H4 (cell line): Measurements from ENCODE around the gene GLIPR1L1. TPM values are rescaled to one million over a fixed set of nuclear protein-coding genes. Genes with fewer than 3 reads are reported as not detected.
"Not testable (repeated sequence)": the region's sequence is repeated elsewhere in the genome, so short reads cannot be mapped to it uniquely, and the experiment has no call there.

Experiments used
- DNase-seq: peaks from one replicate; pipeline ENCODE4 v3.0.0-alpha.2; 2015; ENCODE audit warnings: low spot score
- total RNA-seq: library from RNA; depleted of rRNA; stranded (reverse); fragments of >200 nt; shearing (Covaris generic); gene quantifications from 2 replicates; pipeline ENCODE4 v1.2.3, GENCODE V29; 2014; rRNA removed

Gene GLIPR1L1, protein sequence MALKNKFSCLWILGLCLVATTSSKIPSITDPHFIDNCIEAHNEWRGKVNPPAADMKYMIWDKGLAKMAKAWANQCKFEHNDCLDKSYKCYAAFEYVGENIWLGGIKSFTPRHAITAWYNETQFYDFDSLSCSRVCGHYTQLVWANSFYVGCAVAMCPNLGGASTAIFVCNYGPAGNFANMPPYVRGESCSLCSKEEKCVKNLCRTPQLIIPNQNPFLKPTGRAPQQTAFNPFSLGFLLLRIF
- total RNA-seq = not detected in 2 replicates

DNA sequence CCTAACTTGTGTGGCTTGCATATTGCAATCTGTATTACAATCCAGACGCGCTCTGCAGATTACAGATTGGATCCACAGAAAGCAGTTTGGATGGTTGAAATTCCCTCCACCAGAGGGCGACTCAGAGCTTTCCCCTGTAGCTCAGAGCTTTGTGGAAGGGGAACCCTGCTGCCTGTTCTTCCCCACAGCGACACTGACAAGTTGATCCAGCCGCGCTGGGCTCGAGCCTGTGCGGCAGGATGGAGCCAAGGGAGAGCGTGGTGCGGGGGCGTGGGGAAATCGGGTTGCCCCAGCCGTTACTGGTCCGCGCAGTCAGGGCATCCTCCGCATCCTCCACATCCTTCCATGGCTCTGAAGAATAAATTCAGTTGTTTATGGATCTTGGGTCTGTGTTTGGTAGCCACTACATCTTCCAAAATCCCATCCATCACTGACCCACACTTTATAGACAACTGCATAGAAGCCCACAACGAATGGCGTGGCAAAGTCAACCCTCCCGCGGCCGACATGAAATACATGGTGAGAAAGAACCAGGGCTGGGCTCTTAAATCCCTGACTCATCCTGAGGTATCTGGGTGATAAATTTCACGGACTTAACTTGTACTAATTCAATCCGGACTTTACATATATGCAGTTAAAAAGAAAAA is at the start of gene GLIPR1L1:
Gene GLIPR1L1, plus strand, starts transcription at position 287 of the 647 bp plus-strand sequence. Its CDS starts 59 bp downstream, at position 346.
- peak; percentile 83 for DNase-seq

DNA sequence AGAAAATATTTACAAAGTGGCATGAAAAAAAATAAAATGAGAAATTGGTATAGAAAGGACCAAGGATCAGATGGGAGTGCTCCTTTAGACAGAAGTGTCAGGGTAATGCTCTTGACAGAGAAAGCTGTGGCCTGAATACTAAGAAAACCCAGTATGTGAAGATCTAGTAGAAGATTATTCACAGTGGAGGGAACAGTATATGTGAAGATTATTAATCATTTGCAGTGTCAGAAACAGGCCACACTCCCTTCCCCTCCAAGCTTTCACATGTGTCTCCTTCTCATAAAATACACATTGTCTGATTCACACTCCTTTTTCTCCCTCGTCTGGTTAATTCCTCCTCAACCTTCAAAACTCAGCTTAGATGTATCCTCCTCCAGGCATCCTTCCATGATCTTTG is 45.6 kb upstream of the GLIPR1L1 start:
- no peak for DNase-seq

DNA sequence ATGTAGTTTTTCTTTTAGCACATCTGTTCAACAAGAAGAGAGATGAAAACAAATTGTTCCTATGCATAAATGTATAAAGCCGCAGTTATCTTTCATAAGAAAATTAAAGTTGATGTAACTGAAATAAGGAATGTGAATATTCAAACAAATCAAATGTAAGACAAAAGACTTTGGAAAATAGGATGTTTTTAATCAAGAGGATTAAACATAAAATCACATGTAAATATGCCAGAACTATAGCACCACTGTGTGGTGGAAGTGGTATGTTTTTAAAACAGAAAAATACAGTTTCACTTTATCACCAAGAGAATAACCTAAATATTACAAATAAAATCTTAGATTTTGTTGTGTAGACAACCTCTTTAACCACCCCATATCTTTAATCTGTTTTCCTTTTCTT is 44.7 kb upstream of the GLIPR1L1 start:
- DNase-seq = peak; percentile 5

DNA sequence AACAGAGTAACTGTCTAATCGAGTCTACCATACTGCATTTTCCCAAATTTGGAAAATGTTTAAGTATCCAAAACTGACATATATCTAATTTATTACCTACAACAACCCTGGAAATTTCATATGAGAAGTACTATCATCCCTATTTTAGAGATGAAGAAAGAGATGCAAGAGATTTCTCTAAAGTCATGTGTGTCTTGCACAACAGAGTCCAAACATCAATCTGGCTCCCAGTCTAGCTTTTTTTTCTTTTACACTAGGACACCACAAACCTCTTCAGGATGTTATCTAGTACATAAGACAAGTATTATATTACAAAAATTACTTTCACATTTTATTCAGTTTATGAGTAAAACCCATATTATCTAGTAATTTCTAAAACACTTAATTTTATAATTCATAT is 43.5 kb upstream of the GLIPR1L1 start:
- no peak for DNase-seq

DNA sequence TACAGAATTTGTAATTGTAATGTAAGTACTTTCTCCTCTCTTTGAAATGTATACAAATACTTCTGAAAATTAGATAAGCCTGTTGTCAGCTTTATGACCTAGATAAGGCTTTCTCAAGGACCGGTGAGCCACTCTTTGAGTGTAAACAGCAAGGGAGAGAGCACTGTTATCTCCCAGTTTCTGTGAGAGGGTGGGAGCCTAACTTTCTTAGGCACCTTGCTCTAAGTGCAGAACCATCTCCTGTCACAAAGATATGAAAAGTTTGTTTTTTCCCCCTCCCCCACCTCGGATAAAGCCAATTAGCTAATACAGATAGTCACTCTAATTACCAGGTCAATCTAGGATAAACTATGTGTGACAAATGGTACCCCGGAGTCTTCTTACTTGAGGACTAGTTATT is 40.1 kb upstream of the GLIPR1L1 start:
- no peak for DNase-seq

DNA sequence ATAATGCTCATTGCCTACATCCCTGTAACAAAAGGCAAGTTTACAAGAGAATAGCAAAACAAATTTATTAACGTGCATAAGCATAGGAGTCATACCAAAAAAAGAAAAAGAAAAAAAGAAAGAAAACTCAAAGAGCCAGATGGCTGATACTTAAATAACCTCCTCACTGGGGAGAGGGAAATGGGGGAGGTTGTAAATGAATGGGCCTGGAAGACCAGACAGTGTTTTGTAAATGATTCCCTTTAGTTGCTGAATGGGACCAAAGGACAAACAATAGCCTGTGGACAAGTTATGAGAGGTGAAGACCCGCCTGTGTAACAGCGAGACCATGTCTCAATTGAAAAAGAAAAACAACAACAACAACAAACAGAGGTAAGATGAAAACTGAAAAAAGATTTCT is 39.7 kb upstream of the GLIPR1L1 start:
- DNase-seq = no peak

DNA sequence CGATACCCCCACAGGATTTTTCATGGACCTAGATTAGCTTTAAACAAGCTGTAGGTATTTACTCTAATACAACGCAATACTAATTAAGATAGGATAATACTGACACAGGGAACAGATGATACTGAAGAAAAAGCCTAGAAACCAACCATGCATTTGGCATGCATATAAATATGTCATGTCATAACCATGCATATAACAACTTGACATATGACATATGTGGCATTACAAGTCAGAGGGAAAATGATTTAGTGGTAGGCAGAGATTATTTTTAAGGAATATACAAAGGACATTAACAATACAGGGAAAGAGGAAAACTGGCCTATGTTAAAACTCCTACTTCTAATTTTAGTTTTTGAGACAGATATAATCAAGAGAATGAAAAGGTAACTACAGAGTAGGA is 32.2 kb upstream of the GLIPR1L1 start:
- no peak for DNase-seq

DNA sequence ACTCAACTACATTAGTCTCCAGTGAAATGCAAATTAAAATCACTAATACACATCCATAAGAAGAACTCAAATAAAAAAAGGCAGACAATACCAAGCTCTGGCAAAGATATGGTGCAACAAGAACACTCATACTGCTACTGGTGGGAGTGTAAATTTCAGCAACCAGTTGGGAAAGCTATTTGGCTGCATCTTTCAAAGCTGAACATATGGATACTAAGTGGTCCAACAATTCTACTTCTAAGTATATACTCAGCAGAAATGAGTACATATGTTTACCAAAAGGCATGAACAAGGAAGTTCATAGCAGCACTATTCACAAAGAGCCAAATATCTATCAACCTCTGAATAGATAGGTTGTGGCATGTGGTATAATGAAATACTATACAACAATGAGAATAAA is 31.7 kb upstream of the GLIPR1L1 start:
- DNase-seq = no peak

DNA sequence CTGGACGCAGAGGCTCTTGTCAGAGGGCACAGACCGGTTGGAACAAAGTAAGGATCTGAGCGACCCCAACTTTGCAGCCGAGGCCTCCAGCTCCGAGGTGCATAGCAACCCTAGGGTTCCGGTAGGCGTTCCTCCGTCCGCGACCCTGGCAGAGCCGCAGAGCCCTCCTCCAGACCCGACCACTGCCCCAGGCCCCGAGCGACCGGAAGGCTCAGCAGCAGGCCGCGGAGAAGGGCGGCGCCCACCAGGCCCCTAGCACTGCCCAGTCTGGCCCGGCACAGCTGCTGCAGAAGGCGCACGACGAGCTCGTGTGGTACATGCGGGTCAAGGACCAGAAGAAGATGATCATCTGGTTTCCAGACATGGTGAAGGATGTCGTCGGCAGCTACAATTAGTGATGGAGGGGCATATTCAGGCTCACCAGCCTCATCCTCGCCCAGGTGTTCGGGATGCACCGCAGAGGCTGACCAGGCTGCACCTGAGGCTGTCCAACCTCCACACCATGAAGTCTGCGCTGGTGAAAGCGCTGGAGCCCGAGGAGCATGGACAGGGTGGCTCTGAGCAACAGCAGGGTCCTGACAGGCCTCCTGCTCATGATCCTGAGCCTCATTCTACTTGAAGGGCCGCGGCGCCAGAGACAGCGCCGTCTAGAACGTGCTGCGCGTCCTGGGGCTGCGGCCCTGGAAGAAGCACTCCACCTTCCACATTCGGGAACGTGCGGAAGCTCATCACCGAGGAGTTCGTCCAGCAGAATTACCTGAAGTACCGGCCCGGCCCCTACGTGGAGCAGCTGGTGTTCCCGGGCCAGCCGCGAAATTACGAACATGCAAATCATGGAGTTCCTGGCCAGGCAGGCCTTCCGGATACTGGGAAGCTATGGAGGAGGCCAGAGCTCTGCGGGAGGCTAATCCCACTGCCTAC is 28.8 kb upstream of the GLIPR1L1 start:
- no peak for DNase-seq

DNA sequence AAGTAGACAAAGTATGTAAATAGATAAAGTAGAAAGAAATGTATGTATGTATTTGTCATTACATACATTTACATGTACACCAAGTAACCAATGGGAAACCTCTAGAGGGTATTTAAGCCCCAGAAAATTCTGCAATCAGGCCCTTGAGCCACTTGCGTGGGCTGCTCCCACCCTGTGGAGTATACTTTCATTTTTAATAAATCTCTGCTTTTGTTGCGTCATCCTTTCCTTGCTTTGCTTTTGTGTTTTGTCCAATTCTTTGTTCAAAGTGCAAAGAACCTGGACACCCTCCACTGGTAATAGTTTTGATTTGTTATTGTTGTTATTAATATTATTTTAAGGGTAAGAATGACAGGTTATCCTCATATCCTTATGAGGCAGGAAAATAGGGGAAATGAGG is 26.2 kb upstream of the GLIPR1L1 start:
- DNase-seq = no peak

DNA sequence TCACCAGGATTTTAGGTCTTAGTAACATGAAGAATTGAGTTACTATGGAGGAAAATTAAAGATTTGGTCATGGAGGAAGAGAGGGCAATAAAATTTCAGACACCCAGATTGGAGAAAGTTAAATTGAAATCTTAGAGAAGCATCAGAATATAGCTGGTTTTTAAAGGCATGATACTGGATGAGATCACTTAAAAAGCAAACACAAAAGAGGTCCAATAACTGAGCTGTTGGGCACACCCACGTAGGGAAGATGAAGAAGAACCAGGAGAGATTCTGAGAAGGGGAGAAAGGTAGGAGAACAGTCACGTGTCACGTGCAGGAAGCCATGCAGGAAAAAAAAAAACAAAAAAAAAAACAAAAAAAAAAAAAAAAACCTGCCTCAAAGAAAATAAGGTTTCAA is 23.1 kb upstream of the GLIPR1L1 start:
- DNase-seq = no peak

DNA sequence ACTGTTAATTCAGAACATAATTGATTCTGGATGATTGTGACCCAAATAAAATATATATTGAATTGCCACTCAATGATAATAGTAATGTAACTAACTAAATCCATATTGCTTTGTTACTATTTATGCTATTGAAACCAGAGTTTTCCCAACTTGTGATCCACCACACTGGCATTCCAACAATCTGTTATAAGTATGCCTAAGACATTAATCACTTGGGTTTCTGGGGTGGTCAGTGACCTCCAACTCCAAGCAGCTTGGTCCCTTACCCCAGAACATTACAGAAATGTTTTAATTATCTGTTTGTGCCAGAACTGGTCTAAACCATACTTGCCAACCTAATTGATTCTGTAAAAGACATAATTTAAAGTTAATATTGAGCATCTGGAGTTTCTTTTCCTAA is 19.0 kb upstream of the GLIPR1L1 start:
- DNase-seq = no peak

DNA sequence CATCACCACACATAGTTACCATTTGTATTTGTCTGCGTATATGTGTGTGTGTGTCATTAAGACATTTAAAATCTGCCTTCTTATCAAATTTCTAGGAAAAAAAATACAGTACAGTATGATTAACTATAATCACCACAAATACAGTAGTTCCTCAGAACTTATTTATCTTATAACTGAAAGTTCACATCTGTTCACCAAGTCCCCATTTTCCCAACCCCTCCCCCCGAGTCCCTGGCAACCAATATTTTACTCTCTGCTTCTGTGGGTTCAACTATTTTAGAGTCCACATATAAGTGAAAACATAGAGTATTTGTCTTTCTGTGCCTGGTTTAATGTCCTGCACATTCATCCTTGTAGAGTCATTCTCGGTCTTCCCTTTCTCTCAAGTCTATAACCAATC is 16.7 kb upstream of the GLIPR1L1 start:
- DNase-seq = no peak

DNA sequence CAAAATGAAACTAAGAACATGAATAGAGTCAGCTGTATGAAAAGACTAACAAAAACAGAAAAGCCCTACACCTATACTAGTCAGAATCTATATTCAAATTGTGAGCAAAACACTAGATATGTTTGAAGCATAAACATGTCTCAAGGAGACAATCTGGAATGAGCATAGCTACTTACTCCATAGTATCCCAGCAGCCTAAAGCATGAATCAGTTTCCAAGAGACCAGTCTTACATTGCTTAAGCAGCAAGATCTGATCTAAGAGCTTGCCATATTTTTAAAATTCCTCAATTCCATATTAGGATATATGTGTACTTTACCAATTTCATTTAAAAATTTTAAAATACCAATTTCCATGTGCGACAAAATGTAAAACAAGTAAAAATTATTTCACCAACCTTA is 12.0 kb upstream of the GLIPR1L1 start:
- no peak for DNase-seq

DNA sequence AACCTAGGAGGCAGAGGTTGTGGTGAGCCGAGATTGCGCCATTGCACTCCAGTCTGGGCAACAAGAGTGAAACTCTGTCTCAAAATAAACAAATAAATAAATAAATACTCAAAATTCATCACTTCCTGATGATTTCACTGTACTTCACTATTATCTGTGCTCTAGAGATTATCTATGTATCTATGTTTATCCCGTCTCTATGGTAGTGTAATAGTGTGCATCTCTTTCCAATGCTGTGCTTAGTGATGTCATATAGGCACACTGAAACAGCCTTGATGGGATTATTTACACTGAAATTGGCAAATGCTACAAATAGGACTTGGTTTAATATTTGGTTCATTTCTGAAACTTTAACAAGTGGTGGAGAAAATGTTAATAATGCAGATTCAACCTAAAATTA is 10.8 kb upstream of the GLIPR1L1 start:
- no peak for DNase-seq

DNA sequence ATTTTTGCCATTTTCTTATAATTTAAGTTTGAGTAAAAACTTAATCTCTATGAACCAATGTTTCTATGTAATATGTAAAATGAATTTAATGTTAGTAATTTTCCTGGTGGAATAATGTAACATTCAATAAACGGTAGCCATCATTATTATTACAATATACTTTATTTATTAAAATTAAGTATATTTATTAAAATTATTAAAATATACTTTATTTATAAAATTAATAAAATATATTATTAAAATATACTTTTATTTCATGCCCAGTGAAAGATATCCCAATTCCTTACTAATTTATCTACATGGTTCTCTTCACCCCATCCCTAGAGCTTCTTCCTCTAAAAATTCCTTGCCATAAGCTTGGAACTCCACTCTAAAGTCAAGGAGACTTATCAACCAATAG is 6.8 kb upstream of the GLIPR1L1 start:
- DNase-seq = no peak

DNA sequence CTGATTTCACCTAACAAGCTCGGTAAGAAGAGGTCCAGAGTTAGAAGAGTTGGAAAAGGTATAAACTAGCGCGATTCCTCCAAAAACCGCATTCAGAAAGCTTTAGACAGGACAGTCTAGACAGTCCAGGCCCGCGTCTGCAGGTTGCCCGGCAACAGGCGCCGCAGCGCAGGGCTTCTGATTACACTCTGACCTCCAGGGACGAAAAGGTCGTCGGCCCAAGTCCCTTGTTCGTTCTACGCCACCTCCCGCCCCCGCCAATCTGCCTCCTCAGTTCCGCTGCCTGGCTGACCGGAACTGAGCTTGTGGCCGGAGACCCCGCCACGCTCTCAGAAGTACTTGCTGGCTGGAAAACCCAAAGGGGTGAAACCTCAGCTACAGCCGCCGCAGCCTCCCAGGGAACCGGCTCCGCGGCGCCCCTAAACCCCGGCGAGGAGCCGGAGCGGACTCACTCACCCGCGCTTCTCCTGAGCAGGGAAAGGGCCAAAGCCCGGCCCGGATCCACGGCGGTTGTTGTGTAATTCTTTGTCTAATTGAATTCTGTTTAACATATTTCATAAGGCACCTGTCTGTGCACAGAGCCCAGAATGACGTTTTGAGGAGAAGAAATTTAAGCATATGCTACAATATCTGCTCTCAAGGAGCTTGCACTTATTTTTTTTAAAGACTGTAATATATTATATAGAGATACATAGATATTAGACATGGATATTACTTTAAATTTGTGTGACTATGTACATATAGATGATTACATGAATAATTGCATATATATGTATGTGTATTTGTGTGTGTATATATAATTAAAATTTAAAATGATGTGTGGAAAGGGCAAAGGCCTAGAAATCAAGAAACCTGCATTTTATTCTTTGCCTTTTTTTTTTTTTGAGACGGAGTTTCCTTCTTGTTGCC is 4.3 kb upstream of the GLIPR1L1 start, which contains the start of gene CAPS2:
Gene CAPS2, minus strand, starts transcription at position 407 of the 909 bp plus-strand sequence. CDS start 3,826 bp downstream, outside the sequence.
- peak; percentile 57 for DNase-seq

DNA sequence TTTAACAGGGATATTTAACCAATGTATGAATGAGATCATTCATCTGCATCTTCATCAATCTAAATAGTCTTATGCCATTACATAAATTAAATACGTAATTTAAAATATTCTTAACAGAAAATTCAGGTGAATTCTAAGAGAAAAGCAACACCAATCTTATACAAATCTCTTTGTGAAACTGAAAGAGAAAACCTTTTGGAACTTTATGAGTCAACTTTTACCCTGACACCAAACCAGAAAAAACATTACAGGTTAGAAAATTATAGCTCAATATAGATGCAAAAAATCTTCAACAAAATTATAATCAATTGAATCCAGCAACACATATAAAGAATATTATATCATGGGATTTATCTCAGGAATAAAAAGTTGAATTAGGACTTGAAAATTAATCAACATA is 3.4 kb downstream of the GLIPR1L1 start:
- DNase-seq = no peak

DNA sequence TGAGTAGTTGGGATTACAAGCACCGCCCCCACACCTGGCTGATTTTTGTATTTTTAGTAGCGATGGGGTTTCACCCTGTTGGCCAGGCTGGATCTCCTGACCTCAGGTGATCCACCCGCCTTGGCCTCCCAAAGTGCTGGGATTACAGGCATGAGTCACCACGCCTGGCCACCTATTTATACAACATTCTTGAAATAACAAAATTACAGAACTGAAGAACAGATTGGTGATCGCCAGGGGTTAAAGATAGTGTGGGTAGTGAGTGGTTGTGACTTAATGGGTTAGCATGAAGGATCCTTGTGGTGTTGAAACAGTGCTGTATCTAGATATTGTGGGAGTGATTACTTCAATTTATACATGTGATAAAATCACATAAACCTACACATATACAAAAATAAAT is 7.4 kb downstream of the GLIPR1L1 start:
- DNase-seq = peak; percentile 11

DNA sequence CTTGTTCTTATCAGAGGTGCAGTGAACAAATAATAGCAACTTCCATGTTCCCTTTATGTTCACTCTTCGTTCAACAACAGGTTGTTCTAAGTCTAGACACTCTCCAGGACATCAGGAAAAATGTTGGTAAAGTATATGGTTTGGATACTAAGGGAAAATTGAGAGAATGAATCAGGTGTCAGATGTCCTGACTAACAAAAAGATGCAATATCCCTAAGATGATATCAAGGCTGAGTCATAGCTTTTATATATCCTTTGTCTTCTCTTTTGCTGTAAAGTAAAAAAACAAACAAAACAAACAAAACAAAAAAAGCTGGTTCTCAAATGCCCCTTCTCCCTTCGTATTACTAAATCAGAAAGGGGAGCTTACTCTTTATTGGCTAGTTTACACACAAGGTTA is 11.1 kb downstream of the GLIPR1L1 start:
- DNase-seq = no peak

DNA sequence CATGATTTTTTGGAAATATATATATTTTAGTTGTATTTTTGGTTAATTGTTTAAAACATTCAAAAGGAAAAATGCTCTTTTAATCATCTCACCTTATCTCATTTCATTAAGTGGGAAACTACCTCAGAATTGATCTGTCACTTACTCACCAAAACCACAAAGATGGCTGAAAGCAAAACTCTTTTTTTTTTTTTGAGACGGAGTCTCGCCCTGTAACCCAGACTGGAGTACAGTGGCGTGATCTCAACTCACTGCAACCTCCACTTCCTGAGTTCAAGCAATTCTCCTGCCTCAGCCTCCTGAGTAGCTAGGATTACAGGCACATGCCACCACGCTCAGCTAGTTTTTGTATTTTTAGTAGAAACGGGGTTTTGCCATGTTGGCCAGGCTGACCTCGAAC is 11.7 kb downstream of the GLIPR1L1 start:
- not testable (repeated sequence) for DNase-seq
